NCI-H526 treated with DMSO at 0.1 percent for 48 hours (cell line): ENCODE data around the gene TCF25.
"Not testable (repeated sequence)": the region's sequence is repeated elsewhere in the genome, so short reads cannot be mapped to it uniquely, and the experiment has no call there.

Source experiments
- DNase-seq: peaks from one replicate; lab custom pipeline; 2025; lab: John Stamatoyannopoulos, UW

The TCF25 gene

DNA sequence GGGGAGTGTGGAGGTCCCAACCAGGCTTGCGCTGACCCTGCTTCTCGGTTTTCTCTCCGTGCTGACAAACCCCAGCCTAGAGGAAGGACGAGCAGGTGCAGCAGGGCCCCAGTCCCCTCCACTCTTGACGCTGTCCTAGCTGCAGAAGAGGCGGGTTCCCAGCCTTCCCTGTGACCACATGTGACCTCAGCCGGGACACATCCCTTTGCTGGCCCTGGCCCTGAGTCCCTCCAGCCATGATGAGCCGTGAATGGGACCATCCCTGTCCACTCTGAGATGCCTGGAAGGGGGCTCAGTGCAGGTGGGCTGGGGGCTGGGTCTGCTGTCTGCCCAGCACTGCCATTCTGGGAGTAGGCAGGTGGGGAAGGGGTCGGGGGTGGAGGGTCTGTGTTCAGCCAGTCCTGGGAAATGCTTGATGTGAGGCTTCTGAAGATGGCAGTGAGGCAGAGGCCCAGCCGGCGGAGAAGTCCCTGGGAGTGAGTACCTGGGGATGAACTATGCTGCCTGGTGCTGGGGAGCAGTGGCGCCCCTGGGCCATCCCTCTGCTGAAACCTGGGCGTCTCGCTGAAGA lies 47.8 kb downstream of the TCF25 start:
- DNase-seq: no peak

DNA sequence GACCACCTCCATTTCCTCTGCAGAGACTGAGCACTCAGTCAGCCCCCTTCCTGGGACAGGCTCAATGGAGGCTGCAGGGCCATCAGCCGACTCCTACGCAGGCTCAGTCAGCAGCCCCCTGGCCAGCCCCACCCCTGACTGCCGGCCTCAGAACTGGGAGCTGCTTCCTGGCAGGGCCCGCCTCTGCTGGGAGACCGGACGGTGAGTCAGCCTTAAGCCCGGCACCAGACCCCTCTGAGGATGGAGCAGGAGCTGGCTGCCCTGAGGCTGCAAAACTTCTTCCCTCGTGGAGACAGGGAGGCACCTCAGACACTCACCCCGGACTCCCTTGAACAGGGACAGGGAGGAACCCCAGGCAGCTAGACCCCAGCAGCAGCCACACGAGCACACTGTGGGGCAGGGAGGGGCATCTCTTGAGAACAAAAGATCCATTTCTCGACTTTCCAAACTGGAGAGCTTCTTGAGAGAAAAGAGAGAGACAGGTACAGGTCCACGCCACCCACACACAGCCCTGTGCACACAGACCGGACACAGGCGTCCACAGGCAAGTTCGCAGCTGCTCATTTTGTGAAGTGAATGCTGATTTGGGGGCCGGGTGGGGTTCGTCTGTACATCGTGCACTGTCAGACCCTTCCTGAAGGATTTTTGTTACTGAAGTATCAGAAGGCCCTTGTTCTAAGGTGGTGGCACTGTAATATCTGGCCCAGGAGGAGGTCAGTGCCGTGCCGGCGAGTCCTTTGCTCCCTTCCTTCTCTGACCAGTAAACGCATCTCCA lies 48.5 kb downstream of the TCF25 start:
- DNase-seq: no peak

DNA sequence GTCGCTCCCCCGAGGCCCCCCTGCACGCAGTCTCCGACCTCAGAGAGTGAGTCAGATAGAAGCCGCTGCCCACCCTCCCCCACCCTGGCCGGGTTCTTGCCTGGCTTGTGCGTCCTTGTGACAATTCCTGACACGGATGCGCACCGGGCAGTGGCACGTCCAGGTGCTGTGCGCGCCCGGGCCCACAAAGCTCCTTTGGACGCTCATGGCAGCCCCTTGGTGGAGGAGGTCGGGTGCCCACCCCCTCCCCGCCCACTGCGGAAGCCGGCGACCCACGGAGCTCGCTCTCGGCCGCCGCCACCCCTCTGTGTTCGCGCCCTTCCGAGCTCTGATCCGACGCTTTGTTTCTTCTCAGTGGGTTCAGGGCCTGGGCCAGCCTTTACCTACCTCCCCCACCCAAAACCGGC lies 49.1 kb downstream of the TCF25 start:
- no peak for DNase-seq

DNA sequence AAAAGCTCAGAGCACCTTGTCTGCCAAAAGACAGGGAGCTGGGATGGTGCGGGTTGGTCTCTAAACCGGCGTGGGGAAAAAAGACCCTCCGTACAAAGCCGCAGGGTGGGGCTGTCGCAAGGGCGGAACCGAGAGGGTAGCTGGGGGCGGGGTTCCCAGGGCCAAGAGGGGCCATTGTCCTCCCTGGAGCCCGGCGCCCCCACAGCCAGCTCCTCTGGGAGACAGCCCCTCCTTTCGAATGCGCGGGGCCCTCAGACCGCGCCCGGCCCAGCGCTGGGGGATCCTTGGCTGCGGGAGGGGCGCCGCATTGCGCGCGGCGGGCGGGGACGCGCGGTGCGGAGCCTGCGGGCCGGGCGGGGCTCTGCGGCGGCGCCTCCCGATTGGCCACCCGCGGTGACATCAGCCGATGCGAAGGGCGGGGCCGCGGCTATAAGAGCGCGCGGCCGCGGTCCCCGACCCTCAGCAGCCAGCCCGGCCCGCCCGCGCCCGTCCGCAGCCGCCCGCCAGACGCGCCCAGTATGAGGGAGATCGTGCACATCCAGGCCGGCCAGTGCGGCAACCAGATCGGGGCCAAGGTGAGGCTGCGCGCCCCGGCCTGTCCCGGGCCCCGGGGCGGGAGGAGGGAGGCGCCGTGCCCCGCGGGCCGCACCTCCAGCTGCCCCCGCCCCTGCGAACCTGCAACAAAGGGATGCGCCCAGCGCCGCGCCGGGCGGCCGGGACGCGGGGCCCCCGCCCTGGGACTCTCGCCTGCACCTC lies 49.7 kb downstream of the TCF25 start, which contains the start of gene TUBB3:
Gene TUBB3 (plus strand): TSS at position 459 of the 756 bp plus-strand sequence. CDS start 60 bp downstream, at position 519.
- DNase-seq: peak; percentile 65

DNA sequence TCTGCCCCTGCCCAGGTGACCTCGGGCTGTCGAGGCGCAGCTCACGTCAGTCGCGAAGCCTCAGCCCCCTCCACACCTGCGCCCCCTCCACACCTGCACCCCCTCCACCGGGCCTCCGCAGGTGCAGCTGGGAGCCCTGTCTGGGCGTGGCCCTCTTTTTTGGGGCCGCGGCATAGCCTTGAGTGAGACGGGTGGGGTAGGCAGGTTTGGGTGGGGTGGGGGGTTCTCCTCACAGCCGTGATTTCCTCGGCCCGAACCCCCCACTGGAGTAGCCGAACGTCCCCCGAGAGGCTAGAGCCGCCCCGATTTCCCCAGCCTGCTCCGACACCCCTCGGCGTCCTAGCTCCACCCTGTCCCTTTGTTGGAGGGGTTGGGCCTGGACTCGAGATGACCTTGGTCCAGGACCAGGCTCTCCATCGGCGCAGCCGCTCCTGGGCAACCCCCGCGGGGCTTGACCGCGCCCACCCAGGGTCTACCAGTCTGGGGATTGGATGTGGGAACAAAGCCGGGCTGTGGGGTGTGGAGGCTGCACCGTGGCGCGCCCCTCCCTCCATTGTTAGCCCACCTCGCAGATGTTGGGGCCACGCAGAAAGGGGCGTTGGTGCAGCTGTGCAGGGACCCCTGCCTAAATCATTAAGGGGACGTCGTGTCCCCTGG lies 50.4 kb downstream of the TCF25 start:
- no peak for DNase-seq

DNA sequence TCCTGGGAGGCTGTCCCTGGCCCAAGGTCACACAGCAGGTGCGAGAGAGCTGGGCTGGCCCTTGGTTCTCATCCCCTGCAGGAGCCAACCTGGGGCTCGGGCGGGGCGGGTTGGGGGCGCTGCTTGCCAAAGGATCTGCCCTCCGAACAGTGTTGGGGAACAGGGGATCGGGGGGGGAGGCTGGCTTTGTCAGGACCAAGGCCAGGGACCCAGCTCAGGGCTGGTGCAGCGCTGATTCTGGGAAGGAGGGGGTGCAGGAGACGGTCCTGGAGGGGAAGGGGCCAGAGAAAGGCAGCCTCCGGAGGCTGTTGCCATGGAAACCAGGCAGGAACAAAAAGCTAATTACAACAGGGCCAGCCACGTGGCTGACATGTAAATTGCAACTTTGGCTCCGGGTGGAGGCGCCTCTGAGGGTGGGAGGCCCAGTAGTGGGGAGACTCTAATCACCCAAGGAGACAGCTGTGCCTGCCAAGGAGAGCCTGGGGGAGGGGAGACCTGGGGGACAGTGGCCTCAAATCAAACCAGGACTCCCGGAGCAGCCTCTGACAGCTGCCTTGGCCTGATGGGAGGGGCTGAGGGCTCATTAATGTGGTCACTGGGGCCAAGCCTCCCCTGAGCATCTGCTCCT lies 51.0 kb downstream of the TCF25 start:
- DNase-seq: peak; percentile 20

DNA sequence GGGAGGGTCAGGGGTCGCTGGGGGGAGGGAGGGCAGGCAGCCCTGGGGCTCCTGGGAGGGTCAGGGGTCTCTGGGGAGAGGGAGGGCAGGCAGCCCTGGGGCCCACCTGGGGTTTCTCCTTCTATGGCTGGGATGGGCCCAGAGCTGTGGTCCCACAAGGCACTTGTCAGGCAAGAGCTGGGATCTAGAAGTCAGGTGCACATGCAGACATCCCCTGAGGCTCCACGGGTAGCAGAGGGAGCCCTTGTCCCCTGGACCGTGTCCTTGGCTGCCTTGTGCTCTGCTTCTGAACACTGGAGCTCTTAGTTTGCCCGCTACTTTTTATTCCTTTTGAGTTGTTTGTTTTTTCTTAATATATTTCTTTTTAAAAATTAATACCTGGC lies 51.5 kb downstream of the TCF25 start:
- peak; percentile 35 for DNase-seq

DNA sequence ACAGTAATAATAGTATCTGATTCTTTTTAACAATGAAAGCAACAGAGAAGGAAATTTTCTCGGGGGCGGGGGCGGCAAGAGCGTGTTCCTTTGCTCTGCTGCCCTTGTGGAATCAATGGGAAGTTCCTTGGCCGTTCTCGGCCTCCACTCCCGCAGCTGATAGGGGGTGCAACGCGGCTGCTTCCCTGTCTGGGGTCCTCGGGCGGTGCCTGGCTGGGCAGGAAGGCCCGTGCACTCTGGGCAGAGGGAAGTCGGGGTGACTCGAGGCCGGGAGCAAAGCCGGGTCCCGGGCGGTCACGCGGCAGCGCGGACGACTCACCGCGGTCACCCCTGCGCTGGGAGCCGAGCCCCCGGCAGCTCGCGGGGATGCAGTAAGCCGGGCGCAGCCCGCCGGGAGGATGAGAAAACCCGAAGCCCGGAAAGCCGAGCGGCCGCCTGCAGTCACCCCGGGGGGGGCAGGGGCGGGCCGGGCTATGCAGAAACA lies 52.2 kb downstream of the TCF25 start:
- DNase-seq: no peak

DNA sequence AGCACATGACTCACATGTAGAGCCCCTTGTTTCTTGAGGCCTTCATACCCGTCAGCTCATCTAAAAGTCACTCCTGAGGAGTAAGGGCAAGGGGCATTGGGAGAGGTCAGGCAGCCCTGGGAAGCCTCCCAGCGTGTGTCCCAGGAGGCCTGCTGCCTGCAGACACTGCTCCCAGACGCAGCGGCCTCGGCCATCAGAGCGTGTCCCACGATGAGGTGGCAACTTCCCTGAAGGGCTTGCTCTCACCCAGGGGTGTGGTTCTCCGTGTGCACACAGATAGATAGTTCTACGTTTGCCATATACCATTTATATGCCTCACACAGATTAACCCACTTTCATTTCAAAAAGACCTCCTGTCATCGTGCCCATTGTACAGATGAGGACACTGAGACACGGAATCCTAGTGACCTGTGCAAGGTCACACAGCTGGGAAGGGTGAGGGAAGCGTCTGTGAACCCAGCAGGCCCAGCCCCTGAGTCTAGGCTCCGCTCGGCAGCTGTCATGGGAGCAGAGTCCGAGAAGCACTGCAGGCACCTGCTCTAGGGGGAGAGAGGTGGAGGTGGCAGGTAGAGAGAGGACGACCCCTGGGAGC lies 58.0 kb downstream of the TCF25 start:
- DNase-seq: no peak

DNA sequence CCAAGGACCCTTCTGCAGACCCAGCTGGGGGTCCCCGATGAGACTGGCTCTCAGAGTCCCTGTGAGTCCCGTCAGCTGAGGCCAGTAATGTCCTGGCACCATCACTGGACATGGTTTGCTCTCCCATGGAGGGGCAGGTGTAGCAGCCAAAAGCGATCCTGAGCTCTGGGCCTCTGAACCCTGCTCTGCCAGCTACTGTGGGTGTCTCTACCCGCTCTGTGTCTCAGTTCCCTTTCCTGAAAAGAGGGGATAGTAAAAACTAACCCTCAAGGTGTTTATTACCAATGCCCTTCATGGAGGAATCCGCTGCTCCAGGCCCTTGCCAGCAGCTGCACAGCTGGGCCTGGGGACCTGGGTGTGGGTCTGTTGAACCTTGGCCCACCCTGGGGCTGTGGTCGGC lies 58.6 kb downstream of the TCF25 start:
- no peak for DNase-seq

DNA sequence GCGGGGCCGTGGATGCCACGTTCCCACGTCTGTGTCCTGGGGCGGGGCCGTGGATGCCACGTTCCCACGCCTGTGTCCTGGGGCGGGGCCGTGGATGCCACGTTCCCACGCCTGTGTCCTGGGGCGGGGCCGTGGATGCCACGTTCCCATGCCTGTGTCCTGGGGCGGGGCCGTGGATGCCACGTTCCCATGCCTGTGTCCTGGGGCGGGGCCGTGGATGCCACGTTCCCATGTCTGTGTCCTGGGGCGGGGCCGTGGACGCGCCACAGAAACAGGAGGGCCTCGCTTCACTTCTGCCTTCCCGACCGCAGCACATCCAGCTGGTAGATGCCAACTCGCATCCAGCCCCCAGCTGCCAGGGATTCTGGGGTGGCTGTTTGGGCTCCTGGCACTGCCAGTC lies 60.6 kb downstream of the TCF25 start:
- not testable (repeated sequence) for DNase-seq

DNA sequence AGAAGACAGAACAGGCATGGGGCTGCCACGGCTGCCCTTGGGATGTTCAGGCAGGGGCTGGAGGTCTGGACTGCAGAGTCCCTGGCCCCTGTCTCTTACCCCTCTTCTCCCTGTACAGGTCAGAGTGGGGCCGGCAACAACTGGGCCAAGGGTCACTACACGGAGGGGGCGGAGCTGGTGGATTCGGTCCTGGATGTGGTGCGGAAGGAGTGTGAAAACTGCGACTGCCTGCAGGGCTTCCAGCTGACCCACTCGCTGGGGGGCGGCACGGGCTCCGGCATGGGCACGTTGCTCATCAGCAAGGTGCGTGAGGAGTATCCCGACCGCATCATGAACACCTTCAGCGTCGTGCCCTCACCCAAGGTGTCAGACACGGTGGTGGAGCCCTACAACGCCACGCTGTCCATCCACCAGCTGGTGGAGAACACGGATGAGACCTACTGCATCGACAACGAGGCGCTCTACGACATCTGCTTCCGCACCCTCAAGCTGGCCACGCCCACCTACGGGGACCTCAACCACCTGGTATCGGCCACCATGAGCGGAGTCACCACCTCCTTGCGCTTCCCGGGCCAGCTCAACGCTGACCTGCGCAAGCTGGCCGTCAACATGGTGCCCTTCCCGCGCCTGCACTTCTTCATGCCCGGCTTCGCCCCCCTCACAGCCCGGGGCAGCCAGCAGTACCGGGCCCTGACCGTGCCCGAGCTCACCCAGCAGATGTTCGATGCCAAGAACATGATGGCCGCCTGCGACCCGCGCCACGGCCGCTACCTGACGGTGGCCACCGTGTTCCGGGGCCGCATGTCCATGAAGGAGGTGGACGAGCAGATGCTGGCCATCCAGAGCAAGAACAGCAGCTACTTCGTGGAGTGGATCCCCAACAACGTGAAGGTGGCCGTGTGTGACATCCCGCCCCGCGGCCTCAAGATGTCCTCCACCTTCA lies 61.5 kb downstream of the TCF25 start:
- DNase-seq: no peak

DNA sequence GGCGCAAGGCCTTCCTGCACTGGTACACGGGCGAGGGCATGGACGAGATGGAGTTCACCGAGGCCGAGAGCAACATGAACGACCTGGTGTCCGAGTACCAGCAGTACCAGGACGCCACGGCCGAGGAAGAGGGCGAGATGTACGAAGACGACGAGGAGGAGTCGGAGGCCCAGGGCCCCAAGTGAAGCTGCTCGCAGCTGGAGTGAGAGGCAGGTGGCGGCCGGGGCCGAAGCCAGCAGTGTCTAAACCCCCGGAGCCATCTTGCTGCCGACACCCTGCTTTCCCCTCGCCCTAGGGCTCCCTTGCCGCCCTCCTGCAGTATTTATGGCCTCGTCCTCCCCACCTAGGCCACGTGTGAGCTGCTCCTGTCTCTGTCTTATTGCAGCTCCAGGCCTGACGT lies 62.2 kb downstream of the TCF25 start:
- not testable (repeated sequence) for DNase-seq

DNA sequence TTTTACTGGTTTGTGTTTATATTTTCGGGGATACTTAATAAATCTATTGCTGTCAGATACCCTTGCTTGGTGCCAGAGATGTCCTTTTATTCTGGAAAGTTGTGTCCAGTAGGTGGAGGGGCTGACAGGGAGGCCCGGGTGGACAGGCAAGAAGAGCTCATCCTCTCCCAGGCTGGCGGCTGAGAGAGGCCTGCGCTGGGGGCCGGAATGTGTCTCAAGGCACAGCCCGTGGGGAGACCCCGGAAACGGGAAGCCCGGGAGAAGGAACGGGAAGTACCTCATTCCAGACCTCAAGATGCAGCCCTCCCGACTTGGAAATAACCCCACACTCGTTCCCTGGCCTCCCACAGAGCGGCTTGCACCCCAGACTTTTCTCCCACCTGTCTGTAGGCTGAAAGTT lies 62.6 kb downstream of the TCF25 start:
- no peak for DNase-seq

DNA sequence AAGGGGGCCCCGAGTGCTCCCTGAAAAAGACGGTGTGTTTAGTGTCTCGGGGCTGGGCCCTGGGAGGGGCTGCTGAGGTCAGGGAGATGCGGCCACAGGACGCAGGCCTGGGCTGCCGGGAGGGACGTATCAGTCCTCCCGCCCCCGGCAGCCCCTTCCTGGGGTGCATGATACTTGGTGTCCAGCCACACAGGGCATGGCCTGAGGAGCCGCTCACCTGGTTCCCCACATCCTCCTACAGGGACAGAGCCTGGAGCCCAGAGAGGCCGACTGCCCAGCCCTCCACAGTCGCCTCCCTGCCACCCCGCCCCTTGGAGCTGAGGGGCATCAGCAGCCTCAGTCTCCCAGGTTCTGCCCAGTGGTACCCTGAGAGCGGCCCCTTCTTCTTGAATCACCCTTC lies 63.1 kb downstream of the TCF25 start:
- no peak for DNase-seq

DNA sequence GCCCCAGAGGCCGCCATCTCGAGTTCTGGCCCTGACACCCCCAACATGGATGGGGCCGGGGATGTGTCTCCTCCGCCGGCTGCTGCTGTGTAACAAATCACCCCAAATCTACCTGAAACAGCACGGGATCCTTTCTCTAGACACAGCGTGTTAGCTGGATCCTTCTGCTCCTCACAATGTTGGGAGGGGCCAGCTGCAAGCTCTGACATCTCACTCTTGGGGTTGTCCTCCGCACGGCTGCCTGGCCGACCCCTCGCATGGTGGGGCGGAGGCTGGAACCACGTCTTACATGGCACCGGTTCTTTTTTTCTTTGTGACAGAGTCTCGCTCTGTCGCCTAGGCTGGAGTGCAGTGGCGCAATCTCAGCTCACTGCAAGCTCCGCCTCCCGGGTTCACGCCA lies 63.6 kb downstream of the TCF25 start:
- DNase-seq: no peak

DNA sequence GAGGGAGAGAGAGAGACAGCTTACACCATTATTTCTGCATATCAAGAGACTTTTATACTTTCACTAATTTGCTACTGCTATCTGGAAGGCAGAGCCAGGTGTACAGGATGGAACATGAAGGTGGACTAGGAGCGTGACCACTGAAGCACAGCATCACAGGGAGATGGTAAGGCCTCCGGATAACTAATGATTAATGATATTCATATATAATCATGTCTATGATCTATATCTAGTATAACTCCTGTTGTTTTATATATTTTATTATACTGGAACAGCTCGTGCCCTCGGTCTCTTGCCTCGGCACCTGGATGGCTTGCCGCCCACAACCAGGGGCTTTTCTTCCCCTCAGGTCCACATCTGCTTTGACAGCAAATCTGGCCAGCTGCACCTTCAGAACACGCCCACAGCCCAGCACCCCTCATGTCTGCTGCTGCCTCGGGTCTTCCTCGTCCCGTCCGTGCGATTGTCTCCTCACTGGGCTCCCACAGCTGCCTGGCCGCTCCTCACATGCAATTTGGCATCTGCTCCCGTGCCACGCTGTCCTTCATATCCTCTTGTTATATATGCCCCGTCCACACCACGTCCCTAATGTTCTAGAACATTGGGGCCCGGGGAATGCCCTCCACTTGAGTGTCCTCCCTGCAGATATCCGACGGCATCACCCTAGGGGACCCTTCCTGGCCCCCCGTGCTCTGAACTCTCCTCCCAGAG lies 64.9 kb downstream of the TCF25 start:
- no peak for DNase-seq

DNA sequence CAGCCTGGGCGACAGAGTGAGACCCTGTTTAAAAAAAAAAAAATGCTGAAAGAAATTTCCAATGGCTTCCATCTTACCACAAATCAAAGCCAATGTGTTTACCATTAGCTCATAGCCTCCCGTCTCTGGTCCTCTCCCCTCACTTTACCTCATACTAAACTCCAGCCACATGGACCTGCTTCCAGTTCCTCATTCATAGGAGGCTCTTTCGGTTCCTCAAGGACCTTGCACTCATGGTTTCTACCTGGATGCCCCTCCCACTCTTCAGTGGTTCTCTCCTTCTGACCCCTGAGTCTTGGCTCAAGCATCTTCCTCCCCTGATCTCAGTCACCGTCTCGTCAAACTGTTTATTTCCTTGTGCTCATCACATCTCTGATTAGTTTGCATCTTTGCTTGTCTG lies 71.4 kb downstream of the TCF25 start:
- no peak for DNase-seq

DNA sequence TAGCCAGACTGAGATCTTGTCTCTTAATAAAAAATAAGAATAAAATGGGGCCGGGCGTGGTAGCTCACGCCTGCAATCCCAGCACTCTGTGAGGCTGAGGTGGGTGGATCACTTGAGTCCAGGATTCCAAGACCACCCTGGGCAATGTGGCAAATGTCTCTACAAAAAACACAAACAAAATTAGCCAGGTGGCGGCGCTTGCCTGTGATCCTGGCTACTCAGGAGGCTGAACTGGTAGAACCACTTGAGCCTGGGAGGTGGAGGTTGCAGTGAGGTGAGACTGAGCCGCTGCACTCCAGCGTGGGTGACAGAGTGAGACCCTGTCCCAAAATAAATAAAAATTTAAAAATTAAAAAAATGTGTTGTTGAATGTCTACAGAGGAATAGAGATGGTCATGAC lies 72.3 kb downstream of the TCF25 start:
- DNase-seq: no peak

DNA sequence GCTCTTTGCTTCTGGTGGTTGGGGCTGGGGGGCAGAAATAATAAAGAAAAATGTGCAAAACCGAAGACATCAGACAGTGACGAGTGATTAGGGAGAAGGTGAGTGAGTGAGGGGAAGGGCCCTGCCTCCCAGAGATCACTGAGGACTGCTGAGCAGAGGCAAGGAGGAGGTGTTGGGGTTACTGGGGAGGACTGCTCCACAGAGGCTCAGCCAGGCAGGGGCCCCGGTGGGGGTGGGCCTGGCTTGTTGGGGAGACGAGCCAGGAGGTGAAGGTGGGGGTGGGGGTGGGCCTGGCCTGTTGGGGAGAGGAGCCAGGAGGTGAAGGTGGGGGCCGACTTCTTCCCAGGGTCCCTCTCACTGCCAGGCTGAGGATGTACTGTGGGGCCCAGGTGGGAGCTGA lies 73.1 kb downstream of the TCF25 start:
- no peak for DNase-seq
